HUES6 (cell line): Measurements from ENCODE around the gene ABT1.
A peak's percentile ranks its signal among the peaks of the same experiment; 100 is the strongest.

Experiments
- H3K27ac ChIP-seq: 2 replicates; pipeline ENCODE4 v1.7.0; 2013; ENCODE audit warnings: low read depth, mild to moderate bottlenecking, low read length, inconsistent platforms
- H3K27me3 ChIP-seq: 2 replicates; pipeline ENCODE4 v1.6.1; 2013; ENCODE audit warnings: low read length; ENCODE audit not compliant: control insufficient read depth, insufficient read depth
- H3K36me3 ChIP-seq: 2 replicates; pipeline ENCODE4 v1.6.1; 2013; ENCODE audit warnings: low read length; ENCODE audit not compliant: control insufficient read depth, insufficient read depth
- H3K4me1 ChIP-seq: 2 replicates; pipeline ENCODE4 v1.6.1; 2013; ENCODE audit warnings: low read length; ENCODE audit not compliant: control insufficient read depth, insufficient read depth
- H3K4me3 ChIP-seq: 2 replicates; pipeline ENCODE4 v1.5.1; 2013; ENCODE audit warnings: low read depth, low read length
- H3K9ac ChIP-seq: one replicate; pipeline ENCODE4 v1.6.1; 2013; ENCODE audit warnings: mild to moderate bottlenecking, low read length
- H3K9me3 ChIP-seq: 2 replicates; pipeline ENCODE4 v1.6.1; 2013; ENCODE audit warnings: low read depth, low read length; ENCODE audit not compliant: control insufficient read depth, insufficient read depth

Gene ABT1

GRCh38 chr6:26555505-26556262 lies 41.1 kb upstream of the ABT1 start:
- H3K9me3 ChIP-seq, result no peaks in the 10 kb centered on the region
- H3K27ac ChIP-seq, result no peak overlapping the region
- no peaks in the 10 kb centered on the region for H3K36me3 ChIP-seq
- 0 out of 2 replicates have a peak, but pooled peaks cover 6% of the 10 kb centered on the region for H3K4me1 ChIP-seq
- peak overlapping the region; percentile 38 for H3K9ac ChIP-seq
- no peaks in the 10 kb centered on the region for H3K27me3 ChIP-seq
- H3K4me3 ChIP-seq, result peak overlapping the region; percentile 85

GRCh38 chr6:26556263-26557070 lies 40.3 kb upstream of the ABT1 start:
- Histone ChIP-seq H3K4me3 (peak overlapping the region; percentile 85), H3K27ac (no peak overlapping the region), H3K27me3 (no peaks in the 10 kb centered on the region), H3K9me3 (peaks cover 3% of the 10 kb centered on the region), H3K4me1 (0 out of 2 replicates have a peak, but pooled peaks cover 6% of the 10 kb centered on the region), H3K36me3 (no peaks in the 10 kb centered on the region), H3K9ac (no peak overlapping the region)

GRCh38 chr6:26561533-26562466 lies 35.0 kb upstream of the ABT1 start:
- no peak overlapping the region for H3K27ac ChIP-seq
- no peaks in the 10 kb centered on the region for H3K36me3 ChIP-seq
- H3K9me3 ChIP-seq, result peaks cover 9% of the 10 kb centered on the region
- no peak overlapping the region for H3K4me3 ChIP-seq
- no peak overlapping the region for H3K9ac ChIP-seq
- no peaks in the 10 kb centered on the region for H3K27me3 ChIP-seq
- H3K4me1 ChIP-seq, result 0 out of 2 replicates have a peak, but pooled peaks cover 1% of the 10 kb centered on the region

GRCh38 chr6:26563488-26563887 lies 33.3 kb upstream of the ABT1 start:
- H3K4me3 ChIP-seq, result no peak overlapping the region
- H3K27ac ChIP-seq, result no peak overlapping the region
- no peak overlapping the region for H3K9ac ChIP-seq
- H3K4me1 ChIP-seq, result no peaks in the 10 kb centered on the region
- no peaks in the 10 kb centered on the region for H3K36me3 ChIP-seq
- peaks cover 9% of the 10 kb centered on the region for H3K9me3 ChIP-seq
- no peaks in the 10 kb centered on the region for H3K27me3 ChIP-seq

- H3K4me3 ChIP-seq, result peak overlapping the region; percentile 75
These were observed 27.9 kb upstream of the ABT1 start for GRCh38 chr6:26568601-26569432.

GRCh38 chr6:26569433-26569764 lies 27.4 kb upstream of the ABT1 start:
- Histone ChIP-seq H3K27ac (no peak overlapping the region), H3K4me1 (no peaks in the 10 kb centered on the region), H3K4me3 (peak overlapping the region; percentile 75), H3K9me3 (no peaks in the 10 kb centered on the region), H3K9ac (no peak overlapping the region), H3K36me3 (no peaks in the 10 kb centered on the region), H3K27me3 (no peaks in the 10 kb centered on the region)

More at GRCh38 chr6:26568601-26569432, 27.9 kb upstream of the ABT1 start:
- no peaks in the 10 kb centered on the region for H3K36me3 ChIP-seq
- H3K9ac ChIP-seq, result peak overlapping the region; percentile 26
- no peaks in the 10 kb centered on the region for H3K4me1 ChIP-seq
- no peak overlapping the region for H3K27ac ChIP-seq
- H3K27me3 ChIP-seq, result no peaks in the 10 kb centered on the region
- H3K9me3 ChIP-seq, result no peaks in the 10 kb centered on the region

- H3K9me3 ChIP-seq, result no peaks in the 10 kb centered on the region
- no peak overlapping the region for H3K27ac ChIP-seq
- H3K4me1 ChIP-seq, result no peaks in the 10 kb centered on the region
- H3K4me3 ChIP-seq, result no peak overlapping the region
- no peak overlapping the region for H3K9ac ChIP-seq
- no peaks in the 10 kb centered on the region for H3K27me3 ChIP-seq
- no peaks in the 10 kb centered on the region for H3K36me3 ChIP-seq
These were observed 26.5 kb upstream of the ABT1 start for GRCh38 chr6:26570027-26570809.

GRCh38 chr6:26571592-26572296 lies 25.0 kb upstream of the ABT1 start:
- H3K9me3 ChIP-seq, result no peaks in the 10 kb centered on the region
- H3K4me3 ChIP-seq, result peak overlapping the region; percentile 76
- no peaks in the 10 kb centered on the region for H3K36me3 ChIP-seq
- peak overlapping the region; percentile 27 for H3K9ac ChIP-seq
- 0 out of 2 replicates have a peak, but pooled peaks cover 4% of the 10 kb centered on the region for H3K4me1 ChIP-seq
- no peaks in the 10 kb centered on the region for H3K27me3 ChIP-seq
- no peak overlapping the region for H3K27ac ChIP-seq

- Histone ChIP-seq H3K4me3 (peak overlapping the region; percentile 76), H3K27ac (no peak overlapping the region), H3K36me3 (no peaks in the 10 kb centered on the region), H3K4me1 (0 out of 2 replicates have a peak, but pooled peaks cover 4% of the 10 kb centered on the region), H3K27me3 (peaks cover 3% of the 10 kb centered on the region; the same call in 1 of the 2 replicates), H3K9me3 (peaks cover 3% of the 10 kb centered on the region; the same call in 1 of the 2 replicates), H3K9ac (no peak overlapping the region)
These were observed 21.2 kb upstream of the ABT1 start for GRCh38 chr6:26575494-26575939.
